A673 (cell line): ENCODE measurements around the gene ZBTB20. TPM values are rescaled to one million over a fixed set of nuclear protein-coding genes. Genes with fewer than 3 reads are reported as not detected.

Experiments used
- BruUV-seq: library from RNA; stranded (reverse); fragments of 400-500 nt; replicated peaks from 2 replicates; lab custom pipeline; 2021; lab: Mats Ljungman, UMichigan
- CTCF ChIA-PET: fragments of 300-600 bp; sonication (Branson Sonifier 250); formaldehyde crosslinking; loops from one replicate; lab custom pipeline; 2022; ENCODE audit warnings: antibody characterized with exemption; lab: Charles Lee
- POLR2A ChIA-PET: fragments of 300-600 bp; sonication (Branson Sonifier 250); formaldehyde crosslinking; loops from one replicate; lab custom pipeline; 2022; ENCODE audit warnings: antibody characterized with exemption; ENCODE audit not compliant: low non-redundant PET; lab: Charles Lee
- DNase-seq: peaks from one replicate; pipeline ENCODE4 v3.0.0-alpha.2; 2015; ENCODE audit warnings: low spot score
- H3K27ac ChIP-seq: fragments of 200-600 bp; sonication (generic); 2 replicates; pipeline ENCODE4 v1.5.1; 2016; ENCODE audit warnings: mixed run types, low read depth, mild to moderate bottlenecking, mixed read lengths, antibody characterized with exemption, low read length; ENCODE audit not compliant: poor library complexity, severe bottlenecking
- H3K27me3 ChIP-seq: fragments of 200-600 bp; sonication (generic); replicated peaks from 2 replicates; pipeline ENCODE4 v1.6.1; 2017; ENCODE audit warnings: mixed run types, low read depth, mild to moderate bottlenecking, mixed read lengths, antibody characterized with exemption, low read length; ENCODE audit not compliant: insufficient read depth, poor library complexity
- H3K36me3 ChIP-seq: fragments of 200-600 bp; sonication (generic); 2 replicates; pipeline ENCODE4 v1.6.1; 2016; ENCODE audit warnings: mixed run types, mild to moderate bottlenecking, mixed read lengths, antibody characterized with exemption, low read length; ENCODE audit not compliant: insufficient read depth, poor library complexity, severe bottlenecking
- H3K4me1 ChIP-seq: fragments of 200-600 bp; sonication (generic); 2 replicates; pipeline ENCODE4 v1.6.1; 2017; ENCODE audit warnings: mixed run types, mild to moderate bottlenecking, mixed read lengths, antibody characterized with exemption, low read length; ENCODE audit not compliant: insufficient read depth, poor library complexity, severe bottlenecking
- H3K4me3 ChIP-seq: fragments of 200-600 bp; sonication (generic); 2 replicates; pipeline ENCODE4 v1.5.1; 2016; ENCODE audit warnings: low read depth, mixed run types, mild to moderate bottlenecking, mixed read lengths, low read length; ENCODE audit not compliant: poor library complexity, severe bottlenecking
- H3K9me3 ChIP-seq: fragments of 200-600 bp; sonication (generic); 2 replicates; pipeline ENCODE4 v1.6.1; 2016; ENCODE audit warnings: mixed run types, low read depth, mild to moderate bottlenecking, mixed read lengths, antibody characterized with exemption, low read length; ENCODE audit not compliant: poor library complexity, severe bottlenecking
- CTCF ChIP-seq: fragments of 300-800, 200-600 bp; sonication (generic); conservative IDR thresholded peaks from 2 replicates; pipeline ENCODE4 v1.5.1; 2017; ENCODE audit warnings: low read depth, mild to moderate bottlenecking, antibody characterized with exemption, low read length, moderate library complexity, mixed read lengths
- EZH2 ChIP-seq: fragments of 200-600 bp; sonication (generic); IDR thresholded peaks from 2 replicates; pipeline ENCODE4 v1.6.1; 2017; ENCODE audit warnings: borderline replicate concordance, low read depth, mild to moderate bottlenecking, mixed read lengths, antibody characterized with exemption, low read length; ENCODE audit not compliant: poor library complexity, severe bottlenecking
- intact Hi-C: fragments of 100-400 bp; cut with micrococcal nuclease; formaldehyde crosslinking; loops from one replicate; pipeline ENCODE4 v1.10.0; 2022; ENCODE audit not compliant: unreplicated experiment
- total RNA-seq: library from RNA; stranded (reverse); gene quantifications from 2 replicates; pipeline ENCODE4 v1.2.3, GENCODE V29; 2021

ZBTB20 gene
- total RNA-seq, 1 experiment from 2014 or later, result 13.5 TPM

GRCh38 chr3:114675104-114675503 lies 472.0 kb downstream of the ZBTB20 start:
- no peaks in the 10 kb centered on the region for H3K27me3 ChIP-seq
- no peak for DNase-seq
- H3K4me1 ChIP-seq, result no peaks in the 10 kb centered on the region
- TF ChIP-seq CTCF (no peak), EZH2 (no peak)
- H3K9me3 ChIP-seq, result no peaks in the 10 kb centered on the region
- no peak overlapping the region for H3K4me3 ChIP-seq
- H3K27ac ChIP-seq, result no peak overlapping the region
- no TSS peak for BruUV-seq
- ChIA-PET CTCF (no interaction called here), POLR2A (no interaction called here)
- intact Hi-C loops, result no loop called here
- H3K36me3 ChIP-seq, result no peaks in the 10 kb centered on the region

- POLR2A ChIA-PET, result no interaction called here
- no peaks in the 10 kb centered on the region for H3K9me3 ChIP-seq
- H3K36me3 ChIP-seq, result no peaks in the 10 kb centered on the region
- H3K4me3 ChIP-seq, result no peak overlapping the region
- no peak for TF ChIP-seq EZH2
- no peak for TF ChIP-seq CTCF
- BruUV-seq, result no TSS peak
- no peaks in the 10 kb centered on the region for H3K4me1 ChIP-seq
- no peak for DNase-seq
- no peak overlapping the region for H3K27ac ChIP-seq
- intact Hi-C loops, result no loop called here
- H3K27me3 ChIP-seq, result no peaks in the 10 kb centered on the region
- CTCF ChIA-PET, result no interaction called here
Observed at GRCh38 chr3:114674036-114674435, 473.1 kb downstream of the ZBTB20 start.

- ChIA-PET CTCF (no interaction called here), POLR2A (no interaction called here)
- H3K27ac ChIP-seq, result no peak overlapping the region
- no peaks in the 10 kb centered on the region for H3K36me3 ChIP-seq
- H3K27me3 ChIP-seq, result no peaks in the 10 kb centered on the region
- no TSS peak for BruUV-seq
- TF ChIP-seq EZH2 (no peak), CTCF (no peak)
- no peak for DNase-seq
- no peaks in the 10 kb centered on the region for H3K9me3 ChIP-seq
- intact Hi-C loops, result no loop called here
- no peaks in the 10 kb centered on the region for H3K4me1 ChIP-seq
- no peak overlapping the region for H3K4me3 ChIP-seq
Observed at GRCh38 chr3:114673481-114673880, 473.6 kb downstream of the ZBTB20 start.
